HepG2 (cell line): ENCODE results near the gene MAST1. TPM values are rescaled to one million over a fixed set of nuclear protein-coding genes. Genes with fewer than 3 reads are reported as not detected.

ENCODE experiments used
- DRAP1 ChIP-seq: IDR thresholded peaks from 2 replicates; pipeline ENCODE4 v1.6.1; 2016; ENCODE audit warnings: missing genetic modification reagents, missing compliant biosample characterization
- HNRNPL ChIP-seq: fragments of 200-400 bp; formaldehyde crosslinking; IDR thresholded peaks from 2 replicates; pipeline ENCODE4 v1.6.1; 2017; ENCODE audit warnings: mild to moderate bottlenecking, low read depth, low read length
- IRX3 ChIP-seq: sonication (generic); formaldehyde crosslinking; IDR thresholded peaks from 2 replicates; pipeline ENCODE4 v1.8.1; 2023; ENCODE audit warnings: mild to moderate bottlenecking, low read depth, missing genetic modification reagents, borderline replicate concordance
- KLF13 ChIP-seq: sonication (generic); formaldehyde crosslinking; IDR thresholded peaks from 2 replicates; pipeline ENCODE4 v1.4.0; 2020; ENCODE audit warnings: mild to moderate bottlenecking, missing genetic modification reagents
- MAFK ChIP-seq, 2 experiments: IDR thresholded peaks in 1 of 2; conservative IDR thresholded peaks in 1 of 2; 2 replicates each; pipeline ENCODE4 v1.6.1; 2011; ENCODE audit warnings: improper control_type of control experiment in 2 of 2, low read length in 2 of 2
- MIER3 ChIP-seq: IDR thresholded peaks from 2 replicates; pipeline ENCODE4 v1.6.1; 2016; ENCODE audit warnings: missing compliant biosample characterization, borderline replicate concordance
- NONO ChIP-seq, 2 experiments: fragments of 450-650 bp in 1 of 2; sonication (generic) in 1 of 2; formaldehyde crosslinking in 1 of 2; IDR thresholded peaks in 1 of 2; conservative IDR thresholded peaks in 1 of 2; 2 replicates each; pipeline versions ENCODE4 v1.6.1 to v1.8.0; 2017 to 2022; ENCODE audit warnings: mild to moderate bottlenecking in 1 of 2, missing genetic modification reagents in 1 of 2, moderate library complexity in 1 of 2
- PCBP1 ChIP-seq: fragments of 200-400 bp; formaldehyde crosslinking; IDR thresholded peaks from 2 replicates; pipeline ENCODE4 v1.6.1; 2017; ENCODE audit warnings: mild to moderate bottlenecking, low read depth, low read length, borderline replicate concordance
- RBFOX2 ChIP-seq: fragments of 200-400 bp; formaldehyde crosslinking; IDR thresholded peaks from 2 replicates; pipeline ENCODE4 v1.6.1; 2017; ENCODE audit warnings: low read depth, mild to moderate bottlenecking, low read length
- RXRA ChIP-seq: sonication (generic); formaldehyde crosslinking; IDR thresholded peaks from 2 replicates; pipeline ENCODE4 v1.5.1; 2020; ENCODE audit warnings: missing genetic modification reagents
- SP140L ChIP-seq: sonication (generic); formaldehyde crosslinking; IDR thresholded peaks from 2 replicates; pipeline ENCODE4 v1.4.0; 2020; ENCODE audit warnings: missing genetic modification reagents, borderline replicate concordance
- TBX2 ChIP-seq: sonication (generic); formaldehyde crosslinking; IDR thresholded peaks from 2 replicates; pipeline ENCODE4 v1.5.0; 2020; ENCODE audit warnings: missing genetic modification reagents, mild to moderate bottlenecking, borderline replicate concordance
- TEAD2 ChIP-seq: sonication (generic); formaldehyde crosslinking; IDR thresholded peaks from 2 replicates; pipeline ENCODE4 v1.9.0; 2021; ENCODE audit warnings: missing genetic modification reagents
- YEATS2 ChIP-seq: sonication (generic); formaldehyde crosslinking; IDR thresholded peaks from 2 replicates; pipeline ENCODE4 v1.4.0; 2020; ENCODE audit warnings: missing genetic modification reagents, borderline replicate concordance
- ZNF451 ChIP-seq: sonication (generic); formaldehyde crosslinking; IDR thresholded peaks from 2 replicates; pipeline ENCODE4 v1.5.0; 2020; ENCODE audit warnings: mild to moderate bottlenecking, missing genetic modification reagents
- ZNF547 ChIP-seq: sonication (generic); formaldehyde crosslinking; IDR thresholded peaks from 2 replicates; pipeline ENCODE4 v1.5.1; 2020; ENCODE audit warnings: mild to moderate bottlenecking, missing genetic modification reagents
- ZNF598 ChIP-seq: sonication (generic); formaldehyde crosslinking; IDR thresholded peaks from 2 replicates; pipeline ENCODE4 v1.5.1; 2020; ENCODE audit warnings: mild to moderate bottlenecking, missing genetic modification reagents, borderline replicate concordance
- polyA plus RNA-seq, 8 experiments: library from polyadenylated mRNA; depleted of rRNA in 3 of 8; stranded (reverse) in 7 of 8; unstranded in 1 of 8; fragments of >200 nt; fragmentation: Illumina TruSeq in 4 of 8; extraction: Trizol in 4 of 8; gene quantifications; 2 replicates each; pipeline versions ENCODE4 v1.2.1 to v1.2.3, GENCODE V29; 2011 to 2016; ENCODE audit warnings: low read depth in 4 of 8, missing spikeins in 1 of 8, mixed read lengths in 1 of 8; ENCODE audit not compliant: insufficient read depth in 1 of 8
- total RNA-seq, 5 experiments: library from RNA; depleted of rRNA; stranded (reverse); fragments of >200 nt; fragmentation: Illumina TruSeq; extraction: Trizol; gene quantifications; 2 replicates each; pipeline ENCODE4 v1.2.3, GENCODE V29; 2016; ENCODE audit warnings: low read depth in 1 of 5
- TF ChIP-seq, protein P1 (sequence below): sonication (generic); formaldehyde crosslinking; IDR thresholded peaks from 2 replicates; pipeline ENCODE4 v1.8.0; 2023; ENCODE audit warnings: mild to moderate bottlenecking, missing genetic modification reagents
- TF ChIP-seq, protein P2 (sequence below): sonication (generic); formaldehyde crosslinking; IDR thresholded peaks from 2 replicates; pipeline ENCODE4 v1.4.0; 2020; ENCODE audit warnings: missing genetic modification reagents, borderline replicate concordance
- TF ChIP-seq, protein P3 (sequence below): IDR thresholded peaks from 2 replicates; pipeline ENCODE4 v1.6.1; 2016; ENCODE audit warnings: mild to moderate bottlenecking

The MAST1 gene
- total and polyA plus RNA-seq, 2 of the 13 experiments (the other 11 are each of a cell fraction or from before 2014, with no cell fraction given) = 0.73 to 4.7 TPM

GRCh38 chr19:12791345-12792050 lies 46.8 kb upstream of the MAST1 start, which contains the start of gene JUNB (continued):
- no peak for TF ChIP-seq MAFK (conservative IDR thresholded peaks at IDR 0.05 in 1 of 2, IDR thresholded peaks at IDR 0.05 in 1 of 2; ENCODE audit: low read length in 2 of 2)
- TF ChIP-seq ZNF598 (CRISPR knock-in tag) = peak; percentile 47; the same call in 1 of the 2 replicates
- TF ChIP-seq IRX3 (CRISPR knock-in tag) = no peak
- no peak for TF ChIP-seq SP140L (CRISPR knock-in tag)
- TF ChIP-seq, protein P1, sequence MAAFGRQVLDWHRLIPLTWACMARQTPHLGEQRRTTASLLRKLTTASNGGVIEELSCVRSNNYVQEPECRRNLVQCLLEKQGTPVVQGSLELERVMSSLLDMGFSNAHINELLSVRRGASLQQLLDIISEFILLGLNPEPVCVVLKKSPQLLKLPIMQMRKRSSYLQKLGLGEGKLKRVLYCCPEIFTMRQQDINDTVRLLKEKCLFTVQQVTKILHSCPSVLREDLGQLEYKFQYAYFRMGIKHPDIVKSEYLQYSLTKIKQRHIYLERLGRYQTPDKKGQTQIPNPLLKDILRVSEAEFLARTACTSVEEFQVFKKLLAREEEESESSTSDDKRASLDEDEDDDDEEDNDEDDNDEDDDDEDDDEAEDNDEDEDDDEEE = no peak
- TF ChIP-seq, protein P2, sequence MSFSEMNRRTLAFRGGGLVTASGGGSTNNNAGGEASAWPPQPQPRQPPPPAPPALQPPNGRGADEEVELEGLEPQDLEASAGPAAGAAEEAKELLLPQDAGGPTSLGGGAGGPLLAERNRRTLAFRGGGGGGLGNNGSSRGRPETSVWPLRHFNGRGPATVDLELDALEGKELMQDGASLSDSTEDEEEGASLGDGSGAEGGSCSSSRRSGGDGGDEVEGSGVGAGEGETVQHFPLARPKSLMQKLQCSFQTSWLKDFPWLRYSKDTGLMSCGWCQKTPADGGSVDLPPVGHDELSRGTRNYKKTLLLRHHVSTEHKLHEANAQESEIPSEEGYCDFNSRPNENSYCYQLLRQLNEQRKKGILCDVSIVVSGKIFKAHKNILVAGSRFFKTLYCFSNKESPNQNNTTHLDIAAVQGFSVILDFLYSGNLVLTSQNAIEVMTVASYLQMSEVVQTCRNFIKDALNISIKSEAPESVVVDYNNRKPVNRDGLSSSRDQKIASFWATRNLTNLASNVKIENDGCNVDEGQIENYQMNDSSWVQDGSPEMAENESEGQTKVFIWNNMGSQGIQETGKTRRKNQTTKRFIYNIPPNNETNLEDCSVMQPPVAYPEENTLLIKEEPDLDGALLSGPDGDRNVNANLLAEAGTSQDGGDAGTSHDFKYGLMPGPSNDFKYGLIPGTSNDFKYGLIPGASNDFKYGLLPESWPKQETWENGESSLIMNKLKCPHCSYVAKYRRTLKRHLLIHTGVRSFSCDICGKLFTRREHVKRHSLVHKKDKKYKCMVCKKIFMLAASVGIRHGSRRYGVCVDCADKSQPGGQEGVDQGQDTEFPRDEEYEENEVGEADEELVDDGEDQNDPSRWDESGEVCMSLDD (CRISPR knock-in tag) = 0 out of 2 replicates have a peak, but pooled peaks have one; percentile 10
- 0 out of 2 replicates have a peak, but pooled peaks have one; percentile 36 for TF ChIP-seq HNRNPL
- 0 out of 2 replicates have a peak, but pooled peaks have one; percentile 66 for TF ChIP-seq ZNF547 (CRISPR knock-in tag)
- peak; percentile 67; the same call in 1 of the 2 replicates for TF ChIP-seq ZNF451
- no peak for TF ChIP-seq TEAD2 (CRISPR knock-in tag)
- peak; percentile 77; the same call in 1 of the 2 replicates for TF ChIP-seq YEATS2 (CRISPR knock-in tag)
- TF ChIP-seq NONO (IDR thresholded peaks at IDR 0.05) = no peak
- peak; percentile 95 for TF ChIP-seq NONO (CRISPR knock-in tag; conservative IDR thresholded peaks at IDR 0.05)
- peak; percentile 79; the same call in 1 of the 2 replicates for TF ChIP-seq MIER3
- 0 out of 2 replicates have a peak, but pooled peaks have one; percentile 80 for TF ChIP-seq PCBP1
- peak; percentile 99 for TF ChIP-seq DRAP1 (CRISPR knock-in tag)
- peak; percentile 100 for TF ChIP-seq RBFOX2
- peak; percentile 94 for TF ChIP-seq TBX2 (CRISPR knock-in tag)
- no peak for TF ChIP-seq KLF13 (CRISPR knock-in tag)
- TF ChIP-seq, protein P3, sequence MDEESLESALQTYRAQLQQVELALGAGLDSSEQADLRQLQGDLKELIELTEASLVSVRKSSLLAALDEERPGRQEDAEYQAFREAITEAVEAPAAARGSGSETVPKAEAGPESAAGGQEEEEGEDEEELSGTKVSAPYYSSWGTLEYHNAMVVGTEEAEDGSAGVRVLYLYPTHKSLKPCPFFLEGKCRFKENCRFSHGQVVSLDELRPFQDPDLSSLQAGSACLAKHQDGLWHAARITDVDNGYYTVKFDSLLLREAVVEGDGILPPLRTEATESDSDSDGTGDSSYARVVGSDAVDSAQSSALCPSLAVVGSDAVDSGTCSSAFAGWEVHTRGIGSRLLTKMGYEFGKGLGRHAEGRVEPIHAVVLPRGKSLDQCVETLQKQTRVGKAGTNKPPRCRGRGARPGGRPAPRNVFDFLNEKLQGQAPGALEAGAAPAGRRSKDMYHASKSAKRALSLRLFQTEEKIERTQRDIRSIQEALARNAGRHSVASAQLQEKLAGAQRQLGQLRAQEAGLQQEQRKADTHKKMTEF = peak; percentile 96
- peak; percentile 76 for TF ChIP-seq RXRA (CRISPR knock-in tag)
